Stimulated activated CD8-positive, alpha-beta memory T cell treated with anti-CD3 and anti-CD28 coated beads, Interleukin-15, amount 100 ng/mL, for 1 hour (primary cell): ENCODE data around the gene DIP2C.
"Not testable (repeated sequence)": the region's sequence is repeated elsewhere in the genome, so short reads cannot be mapped to it uniquely, and the experiment has no call there.

Experiments
- DNase-seq: peaks from one replicate; pipeline ENCODE4 v3.0.0-alpha.2; 2020; ENCODE audit warnings: low read depth

The DIP2C gene

DNA sequence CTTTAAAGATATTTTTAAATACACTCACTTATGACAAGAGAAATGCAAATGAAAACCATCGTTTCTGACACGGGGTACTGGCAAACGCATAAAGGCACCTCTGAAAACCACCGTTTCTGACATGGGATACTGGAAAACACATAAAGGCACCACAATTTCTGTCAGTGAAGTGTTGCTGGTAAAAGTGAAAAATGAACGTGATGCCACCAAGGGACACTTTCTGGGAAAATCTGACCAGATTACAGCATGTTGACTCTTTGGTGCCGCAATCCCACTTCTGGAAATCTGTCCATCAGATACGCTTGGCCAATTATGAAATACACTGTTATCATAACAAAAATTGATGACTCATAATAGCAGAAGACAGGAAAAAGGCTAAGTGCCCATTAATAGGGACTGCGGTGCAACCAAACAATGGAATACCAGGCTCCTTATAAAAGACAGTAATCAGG lies 422.5 kb downstream of the DIP2C start:
- no peak for DNase-seq

DNA sequence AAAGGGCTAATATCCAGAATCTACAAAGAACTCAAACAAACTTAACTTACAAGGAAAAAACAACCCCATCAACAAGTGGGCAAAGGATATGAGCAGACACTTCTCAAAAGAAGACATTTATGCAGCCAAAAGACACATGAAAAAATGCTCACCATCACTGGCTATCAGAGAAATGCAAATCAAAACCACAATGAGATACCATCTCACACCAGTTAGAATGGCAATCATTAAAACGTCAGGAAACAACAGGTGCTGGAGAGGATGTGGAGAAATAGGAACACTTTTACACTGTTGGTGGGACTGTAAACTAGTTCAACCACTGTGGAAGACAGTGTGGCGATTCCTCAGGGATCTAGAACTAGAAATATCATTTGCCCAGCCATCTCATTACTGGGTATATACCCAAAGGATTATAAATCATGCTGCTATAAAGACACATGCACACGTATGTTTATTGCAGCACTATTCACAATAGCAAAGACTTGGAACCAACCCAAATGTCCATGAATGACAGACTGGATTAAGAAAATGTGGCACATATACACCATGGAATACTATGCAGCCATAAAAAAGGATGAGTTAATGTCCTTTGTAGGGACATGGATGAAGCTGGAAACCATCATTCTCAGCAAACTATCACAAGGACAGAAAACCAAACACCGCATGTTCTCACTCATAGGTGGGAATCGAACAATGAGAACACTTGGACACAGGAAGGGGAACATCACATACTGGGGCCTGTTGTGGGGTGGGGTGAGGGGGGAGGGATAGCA lies 423.5 kb downstream of the DIP2C start:
- not testable (repeated sequence) for DNase-seq

DNA sequence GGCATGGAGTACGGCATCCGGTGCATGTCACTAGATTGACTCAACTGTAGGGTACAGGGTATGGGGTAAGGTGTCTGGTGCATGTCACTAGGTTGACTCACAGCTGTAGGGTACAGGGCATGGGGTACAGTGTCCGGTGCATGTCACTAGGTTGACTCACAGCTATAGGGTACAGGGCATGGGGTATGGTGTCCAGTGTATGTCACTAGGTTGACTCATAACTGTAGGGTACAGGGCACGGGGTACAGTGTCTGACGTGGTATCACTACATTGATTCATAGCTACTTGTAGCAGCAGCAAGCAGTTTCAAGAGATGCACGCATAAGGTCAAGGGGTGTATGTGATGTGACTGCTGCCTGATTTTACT lies 424.4 kb downstream of the DIP2C start:
- not testable (repeated sequence) for DNase-seq

GRCh38 chr10:264160-265073 lies 425.1 kb downstream of the DIP2C start:
- not testable (repeated sequence) for DNase-seq

DNA sequence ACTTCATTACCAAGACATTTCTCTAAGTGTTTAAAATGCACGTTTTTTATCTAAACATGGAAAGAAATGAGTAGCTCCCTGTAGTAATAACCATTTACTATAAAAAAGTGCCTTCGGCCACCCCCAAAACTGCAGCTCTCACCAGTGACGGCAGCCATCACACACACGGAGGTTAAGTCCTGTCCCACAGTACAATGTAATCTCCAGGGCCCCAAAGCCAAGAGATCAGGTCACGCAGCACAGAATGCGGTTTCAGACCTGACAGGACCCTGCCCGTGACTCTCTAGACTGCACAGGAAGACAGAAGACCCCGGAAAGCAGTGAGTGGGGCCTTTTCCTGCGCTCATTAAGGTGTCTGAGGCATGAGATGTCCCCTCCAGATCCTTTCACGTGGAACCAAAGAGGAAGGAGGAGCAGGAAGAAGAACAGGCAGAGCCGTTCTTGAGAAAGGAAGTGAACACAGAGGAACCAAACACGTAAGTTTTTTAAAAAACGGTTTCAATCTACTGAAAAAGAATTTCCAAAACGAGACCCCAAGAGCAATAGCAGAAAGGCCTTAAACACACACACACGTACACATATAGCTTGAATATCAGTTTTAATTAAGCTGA lies 428.5 kb downstream of the DIP2C start:
- DNase-seq = no peak

GRCh38 chr10:251982-252582 lies 437.4 kb downstream of the DIP2C start:
- DNase-seq = no peak

GRCh38 chr10:248307-248706 lies 441.2 kb downstream of the DIP2C start:
- DNase-seq = no peak

DNA sequence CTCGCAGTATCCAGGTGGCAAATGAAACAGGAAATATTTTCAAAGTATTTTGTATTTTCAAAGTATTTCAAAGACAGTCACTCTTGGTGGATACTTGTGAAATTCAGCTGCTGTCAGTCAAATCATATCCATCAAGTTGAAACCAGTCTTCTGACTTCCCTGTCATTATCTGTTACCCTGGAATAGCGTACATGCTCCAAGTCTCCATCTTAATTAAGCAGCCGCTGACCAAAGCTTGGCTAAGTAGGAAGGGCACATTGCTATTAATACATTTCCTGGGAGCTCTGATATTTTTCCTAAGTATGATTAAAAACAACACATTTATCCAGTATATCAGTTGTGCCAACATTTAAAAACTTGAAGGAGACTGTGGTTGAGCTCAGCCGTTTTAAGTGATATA lies 442.0 kb downstream of the DIP2C start:
- no peak for DNase-seq

GRCh38 chr10:246431-246830 lies 443.0 kb downstream of the DIP2C start:
- no peak for DNase-seq

DNA sequence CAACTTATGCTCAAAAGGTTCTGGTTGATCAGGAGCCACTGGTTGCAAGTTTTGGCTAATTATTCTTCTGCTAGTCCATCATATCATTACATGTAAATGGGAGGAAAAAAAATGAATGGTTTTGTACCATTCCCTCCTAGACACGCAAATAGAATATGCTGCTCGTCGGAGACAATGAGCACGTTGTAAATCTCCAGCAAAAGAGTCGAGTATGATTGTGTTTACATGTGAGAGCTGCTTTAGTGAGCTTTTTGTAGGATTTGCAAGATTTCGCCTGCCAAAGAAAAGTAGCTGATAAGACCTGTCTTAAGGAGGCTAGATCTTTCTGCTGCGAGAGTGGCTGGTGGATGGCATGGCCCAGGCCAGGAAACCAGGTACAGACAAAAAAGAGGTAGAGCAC lies 445.2 kb downstream of the DIP2C start:
- no peak for DNase-seq

DNA sequence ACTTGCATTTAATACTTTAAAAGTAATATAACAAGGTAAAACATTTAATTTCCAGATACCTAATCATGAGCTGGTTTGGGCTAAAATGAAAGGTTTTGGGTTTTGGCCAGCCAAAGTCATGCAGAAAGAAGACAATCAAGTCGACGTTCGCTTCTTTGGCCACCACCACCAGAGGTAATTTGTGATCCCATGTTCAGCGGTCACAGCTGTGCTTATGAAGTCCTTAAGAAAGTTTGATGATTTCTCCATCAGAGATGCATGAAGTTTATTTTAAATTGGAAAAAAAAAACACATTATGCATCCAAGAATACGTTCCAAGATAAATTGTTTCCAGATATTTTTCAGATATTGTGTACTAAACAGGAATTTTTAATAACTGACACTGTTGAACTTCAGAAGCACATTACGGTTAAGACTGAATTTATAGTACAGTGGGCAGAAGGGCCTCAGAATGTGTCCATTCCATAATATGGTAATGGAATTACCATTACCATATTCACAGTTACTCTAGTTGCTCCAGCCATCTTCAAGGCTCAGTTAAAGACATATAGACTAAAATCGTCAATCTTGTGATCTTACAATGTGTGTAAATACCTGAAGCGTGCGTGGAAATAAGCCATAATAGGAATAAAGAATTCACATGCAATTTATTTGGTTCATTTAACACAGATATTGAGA lies 447.4 kb downstream of the DIP2C start:
- DNase-seq = no peak

GRCh38 chr10:241451-241850 lies 448.0 kb downstream of the DIP2C start:
- no peak for DNase-seq

DNA sequence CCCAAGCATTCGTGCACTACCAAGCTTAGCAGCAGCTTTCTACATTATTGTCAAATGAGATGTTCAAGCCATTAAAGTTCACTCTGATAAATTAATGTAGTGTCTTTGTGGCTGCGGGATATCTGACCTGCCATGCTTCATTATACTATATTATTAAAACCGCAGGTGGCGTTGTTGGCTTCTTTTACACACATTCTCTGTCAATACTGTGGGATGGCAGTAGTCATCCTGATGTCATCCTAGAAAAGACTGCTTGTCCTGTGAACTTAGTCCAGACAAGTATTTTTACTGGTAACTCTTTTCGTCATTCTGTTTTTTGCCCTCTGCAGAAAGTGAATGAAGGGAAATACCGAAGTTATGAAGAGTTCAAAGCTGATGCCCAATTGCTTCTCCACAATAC lies 450.4 kb downstream of the DIP2C start:
- no peak for DNase-seq

GRCh38 chr10:235915-236314 lies 453.6 kb downstream of the DIP2C start:
- no peak for DNase-seq

GRCh38 chr10:234708-235406 lies 454.6 kb downstream of the DIP2C start:
- DNase-seq = no peak

DNA sequence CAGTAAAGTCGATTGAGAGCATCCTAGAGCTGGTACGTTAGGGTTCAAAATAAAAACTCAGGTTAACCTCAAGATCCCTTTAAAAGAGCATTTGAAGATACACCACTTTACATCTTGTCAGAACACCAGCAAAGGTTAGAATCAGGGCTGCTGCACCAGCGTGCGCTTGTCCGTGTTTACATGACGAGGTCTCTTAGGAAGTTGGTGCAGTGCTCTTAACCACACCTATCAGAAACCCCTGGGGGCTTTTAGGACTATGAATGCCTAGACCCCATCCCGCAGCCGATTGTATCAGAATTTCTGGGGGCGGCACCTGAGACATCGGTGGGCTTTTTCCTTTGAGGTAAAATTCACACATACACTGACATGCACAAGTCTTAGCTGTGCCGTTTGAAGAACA lies 456.6 kb downstream of the DIP2C start:
- no peak for DNase-seq

DNA sequence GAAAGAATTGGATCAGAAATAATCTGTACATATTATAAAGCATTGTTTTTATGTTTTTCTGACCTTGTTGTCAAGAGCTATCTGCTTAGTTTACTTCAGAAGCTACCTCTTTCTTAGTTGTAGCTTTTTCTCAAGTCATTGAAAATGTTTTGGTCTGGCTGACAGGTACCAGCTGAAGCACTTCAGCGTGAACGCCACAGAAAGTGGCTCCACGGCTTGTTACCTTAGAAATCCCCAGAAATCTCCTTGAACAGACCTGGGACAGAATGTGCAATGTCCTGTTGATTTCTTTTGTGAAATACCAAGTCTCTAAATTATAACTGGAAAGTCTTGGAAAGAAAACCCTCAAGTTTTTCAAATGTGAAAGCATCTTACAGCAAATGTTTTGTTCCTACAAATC lies 457.4 kb downstream of the DIP2C start:
- no peak for DNase-seq

DNA sequence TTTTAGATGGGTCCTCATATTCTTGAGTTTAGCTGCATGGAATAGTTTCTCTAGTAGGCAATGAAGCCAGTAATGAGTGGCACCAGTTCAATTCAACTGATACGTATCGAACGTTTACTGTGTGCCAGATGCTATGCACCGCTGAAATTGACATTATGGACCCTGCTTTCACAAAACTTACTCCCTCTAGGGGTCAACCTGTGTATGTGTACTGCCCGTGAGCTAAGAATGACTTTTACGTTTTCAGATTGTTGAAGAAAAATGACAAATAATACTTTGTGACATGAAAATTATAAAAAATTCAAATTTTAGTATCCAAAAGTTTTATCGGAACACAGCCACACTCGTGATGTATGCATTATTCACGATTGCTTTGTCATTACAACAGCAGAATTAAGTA lies 458.7 kb downstream of the DIP2C start:
- no peak for DNase-seq

GRCh38 chr10:228366-228765 lies 461.1 kb downstream of the DIP2C start:
- no peak for DNase-seq

DNA sequence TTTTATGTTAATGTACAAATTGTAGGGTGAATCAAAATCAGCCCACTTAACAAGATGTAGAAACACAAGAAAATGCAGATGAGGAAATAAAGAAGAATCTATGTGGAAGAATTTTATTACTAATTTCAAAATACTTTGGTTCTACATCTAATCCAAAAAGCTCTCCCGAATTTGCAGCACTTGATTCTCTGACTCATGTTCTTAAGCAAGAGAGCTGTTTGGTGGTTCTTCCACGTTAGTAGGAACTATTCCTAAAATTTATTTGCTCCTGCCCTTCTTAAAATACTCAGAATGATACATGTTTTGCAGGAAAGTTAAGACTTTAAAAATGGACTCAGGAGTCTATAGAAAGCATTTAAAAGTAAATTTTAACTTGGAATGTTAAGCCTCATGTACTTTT lies 462.5 kb downstream of the DIP2C start:
- no peak for DNase-seq

DNA sequence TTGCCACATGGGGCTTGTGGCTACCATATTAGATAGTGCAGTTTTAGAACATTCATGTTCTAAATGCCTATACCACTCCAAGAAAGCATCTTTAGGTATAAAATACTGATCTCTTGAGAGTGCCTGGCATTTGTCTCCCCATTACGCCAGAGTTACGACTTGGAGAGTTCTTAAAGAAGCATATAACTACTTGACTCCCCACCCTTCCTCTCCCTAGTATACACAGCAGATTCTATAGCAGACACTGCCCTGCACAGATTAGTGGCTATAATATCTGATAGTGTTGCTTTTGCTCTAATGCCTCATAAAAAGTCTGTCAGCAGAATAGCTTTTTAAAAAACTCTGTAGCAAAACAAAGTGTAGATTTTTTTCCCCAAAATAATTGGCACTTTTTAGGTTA lies 463.4 kb downstream of the DIP2C start:
- DNase-seq = no peak
